Measurements from ENCODE around the gene FOSB.

GRCh38 chr19:45446944-45447343, 20.9 kb upstream of the FOSB start:
- TF ChIP-seq CTCF (IDR thresholded peaks at IDR 0.05): no peak
- TF ChIP-seq POLR2A (IDR thresholded peaks at IDR 0.05): no peak

All from Peyer's patch (tissue), 4 donors.